Chondrocyte (in vitro differentiated cells): ENCODE data around the gene C8A. TPM values are rescaled to one million over a fixed set of nuclear protein-coding genes. Genes with fewer than 3 reads are reported as not detected.

Experiments
- DNase-seq: peaks from one replicate; pipeline ENCODE4 v3.0.0; 2021; ENCODE audit warnings: mixed read lengths, low spot score
- H3K27ac Mint-ChIP-seq: one replicate; pipeline ENCODE4 v1.8.0; 2021; ENCODE audit warnings: mild to moderate bottlenecking, moderate library complexity, mixed read lengths; ENCODE audit not compliant: unreplicated experiment
- H3K27me3 Mint-ChIP-seq: 2 replicates; pipeline ENCODE4 v1.8.0; 2021; ENCODE audit warnings: low read depth, mixed read lengths
- H3K36me3 Mint-ChIP-seq: 2 replicates; pipeline ENCODE4 v1.8.0; 2021; ENCODE audit warnings: low read depth, mixed read lengths
- H3K4me1 Mint-ChIP-seq: 2 replicates; pipeline ENCODE4 v1.8.0; 2021; ENCODE audit warnings: low read depth, mild to moderate bottlenecking, mixed read lengths
- H3K4me3 Mint-ChIP-seq: one replicate; pipeline ENCODE4 v1.8.0; 2021; ENCODE audit warnings: mild to moderate bottlenecking, moderate library complexity, mixed read lengths; ENCODE audit not compliant: unreplicated experiment
- H3K9me3 Mint-ChIP-seq: 2 replicates; pipeline ENCODE4 v1.8.0; 2021; ENCODE audit warnings: low read depth, mixed read lengths
- total RNA-seq: library from RNA; stranded (reverse); gene quantifications from 3 replicates; pipeline ENCODE4 v1.2.1, GENCODE V29; 2021
- TF ChIP-seq, protein P1 (sequence below): fragments of 200-600 bp; sonication (generic); IDR thresholded peaks from 2 replicates; pipeline ENCODE4 v1.5.0; 2021; ENCODE audit warnings: antibody characterized with exemption, mild to moderate bottlenecking, moderate library complexity

C8A gene
- total RNA-seq, 1 donor from 2014 or later = not detected

DNA sequence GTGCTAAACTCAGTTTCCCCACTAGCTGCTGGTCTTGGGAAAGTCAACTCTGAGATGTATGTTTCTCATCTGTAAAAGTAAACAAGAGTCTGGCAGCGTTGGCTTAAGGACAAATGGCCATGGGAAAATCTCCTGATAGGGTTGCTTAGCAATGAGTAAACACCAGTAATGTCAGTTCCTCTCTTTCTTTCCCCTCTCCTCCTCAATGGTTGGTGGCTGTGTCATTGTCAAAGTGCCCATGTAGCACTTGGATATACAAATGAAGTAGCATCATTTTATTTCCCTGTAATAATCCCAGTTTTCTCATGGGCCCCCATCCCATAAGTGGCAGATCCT, 33.2 kb upstream of the C8A start:
- Mint-ChIP-seq H3K4me1 (peaks cover 22% of the 10 kb centered on the region), H3K4me3 (no peak overlapping the region), H3K36me3 (no peaks in the 10 kb centered on the region), H3K9me3 (no peaks in the 10 kb centered on the region), H3K27ac (no peak overlapping the region), H3K27me3 (peaks cover 3% of the 10 kb centered on the region)
- TF ChIP-seq, protein P1, sequence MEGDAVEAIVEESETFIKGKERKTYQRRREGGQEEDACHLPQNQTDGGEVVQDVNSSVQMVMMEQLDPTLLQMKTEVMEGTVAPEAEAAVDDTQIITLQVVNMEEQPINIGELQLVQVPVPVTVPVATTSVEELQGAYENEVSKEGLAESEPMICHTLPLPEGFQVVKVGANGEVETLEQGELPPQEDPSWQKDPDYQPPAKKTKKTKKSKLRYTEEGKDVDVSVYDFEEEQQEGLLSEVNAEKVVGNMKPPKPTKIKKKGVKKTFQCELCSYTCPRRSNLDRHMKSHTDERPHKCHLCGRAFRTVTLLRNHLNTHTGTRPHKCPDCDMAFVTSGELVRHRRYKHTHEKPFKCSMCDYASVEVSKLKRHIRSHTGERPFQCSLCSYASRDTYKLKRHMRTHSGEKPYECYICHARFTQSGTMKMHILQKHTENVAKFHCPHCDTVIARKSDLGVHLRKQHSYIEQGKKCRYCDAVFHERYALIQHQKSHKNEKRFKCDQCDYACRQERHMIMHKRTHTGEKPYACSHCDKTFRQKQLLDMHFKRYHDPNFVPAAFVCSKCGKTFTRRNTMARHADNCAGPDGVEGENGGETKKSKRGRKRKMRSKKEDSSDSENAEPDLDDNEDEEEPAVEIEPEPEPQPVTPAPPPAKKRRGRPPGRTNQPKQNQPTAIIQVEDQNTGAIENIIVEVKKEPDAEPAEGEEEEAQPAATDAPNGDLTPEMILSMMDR = no peak
- no peak for DNase-seq

- no peak for DNase-seq
- no peak overlapping the region for H3K27ac Mint-ChIP-seq
- no peaks in the 10 kb centered on the region for H3K36me3 Mint-ChIP-seq
- H3K4me1 Mint-ChIP-seq = peaks cover 13% of the 10 kb centered on the region
- H3K4me3 Mint-ChIP-seq = no peak overlapping the region
- H3K27me3 Mint-ChIP-seq = peaks cover 3% of the 10 kb centered on the region
- TF ChIP-seq, protein P1 = no peak
- H3K9me3 Mint-ChIP-seq = no peaks in the 10 kb centered on the region
Measured at GRCh38 chr1:56824271-56824670, 30.3 kb upstream of the C8A start.

- H3K27me3 Mint-ChIP-seq = peaks cover 3% of the 10 kb centered on the region
- no peaks in the 10 kb centered on the region for H3K36me3 Mint-ChIP-seq
- H3K4me1 Mint-ChIP-seq = peaks cover 14% of the 10 kb centered on the region
- H3K27ac Mint-ChIP-seq = no peak overlapping the region
- no peak overlapping the region for H3K4me3 Mint-ChIP-seq
- TF ChIP-seq, protein P1 = no peak
- no peak for DNase-seq
- no peaks in the 10 kb centered on the region for H3K9me3 Mint-ChIP-seq
Measured at GRCh38 chr1:56824938-56825337, 29.7 kb upstream of the C8A start.

- no peak for DNase-seq
- H3K4me3 Mint-ChIP-seq = no peak overlapping the region
- TF ChIP-seq, protein P1 = no peak
- peaks cover 3% of the 10 kb centered on the region for H3K27me3 Mint-ChIP-seq
- no peaks in the 10 kb centered on the region for H3K36me3 Mint-ChIP-seq
- no peak overlapping the region for H3K27ac Mint-ChIP-seq
- H3K9me3 Mint-ChIP-seq = no peaks in the 10 kb centered on the region
- H3K4me1 Mint-ChIP-seq = peaks cover 14% of the 10 kb centered on the region
Measured at GRCh38 chr1:56825436-56825835, 29.2 kb upstream of the C8A start.

- H3K27ac Mint-ChIP-seq = no peak overlapping the region
- H3K27me3 Mint-ChIP-seq = peaks cover 3% of the 10 kb centered on the region
- no peaks in the 10 kb centered on the region for H3K9me3 Mint-ChIP-seq
- H3K4me3 Mint-ChIP-seq = no peak overlapping the region
- H3K4me1 Mint-ChIP-seq = peaks cover 25% of the 10 kb centered on the region
- TF ChIP-seq, protein P1 = no peak
- no peaks in the 10 kb centered on the region for H3K36me3 Mint-ChIP-seq
- no peak for DNase-seq
Measured at GRCh38 chr1:56827711-56828110, 26.9 kb upstream of the C8A start.
